HG02588 (cell line): ENCODE data around the gene ABLIM1.
A peak's percentile ranks its signal among the peaks of the same experiment; 100 is the strongest.

Source experiments
- ATAC-seq: cut with Tn5 transposase; IDR thresholded peaks from one replicate; pipeline ENCODE4 v1.9.1; 2021; ENCODE audit warnings: mild to moderate bottlenecking, moderate library complexity; ENCODE audit not compliant: unreplicated experiment

ABLIM1 gene

DNA sequence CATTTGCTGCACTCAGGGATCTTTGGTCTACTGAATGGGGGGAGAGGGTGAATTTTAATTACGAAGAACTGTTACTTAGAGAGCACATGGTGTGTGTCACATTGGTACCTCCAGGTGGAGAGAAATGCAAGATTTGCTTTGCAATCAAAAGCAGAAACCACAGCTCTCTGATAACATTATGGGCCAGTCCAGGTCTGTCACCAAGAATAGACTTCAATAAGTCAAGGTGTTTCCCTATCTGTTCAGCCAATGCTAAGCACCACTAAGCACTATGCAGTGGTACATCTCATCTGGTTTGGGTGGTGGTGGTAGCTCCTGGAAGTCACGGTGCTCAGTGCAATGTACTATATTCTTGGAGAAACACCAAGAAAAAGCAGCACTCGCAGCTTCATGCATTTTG, 134.2 kb downstream of the ABLIM1 start:
- no peak for ATAC-seq

GRCh38 chr10:114521255-114521654, 136.8 kb downstream of the ABLIM1 start:
- ATAC-seq = no peak

- ATAC-seq = no peak
Measured at GRCh38 chr10:114520453-114520852, 137.6 kb downstream of the ABLIM1 start.

GRCh38 chr10:114519756-114520293, 138.2 kb downstream of the ABLIM1 start:
- ATAC-seq = no peak

- ATAC-seq = no peak
Measured at GRCh38 chr10:114519306-114519669, 138.8 kb downstream of the ABLIM1 start.

GRCh38 chr10:114518401-114519305, 139.4 kb downstream of the ABLIM1 start:
- ATAC-seq = no peak

GRCh38 chr10:114517368-114518250, 140.5 kb downstream of the ABLIM1 start:
- ATAC-seq = no peak

DNA sequence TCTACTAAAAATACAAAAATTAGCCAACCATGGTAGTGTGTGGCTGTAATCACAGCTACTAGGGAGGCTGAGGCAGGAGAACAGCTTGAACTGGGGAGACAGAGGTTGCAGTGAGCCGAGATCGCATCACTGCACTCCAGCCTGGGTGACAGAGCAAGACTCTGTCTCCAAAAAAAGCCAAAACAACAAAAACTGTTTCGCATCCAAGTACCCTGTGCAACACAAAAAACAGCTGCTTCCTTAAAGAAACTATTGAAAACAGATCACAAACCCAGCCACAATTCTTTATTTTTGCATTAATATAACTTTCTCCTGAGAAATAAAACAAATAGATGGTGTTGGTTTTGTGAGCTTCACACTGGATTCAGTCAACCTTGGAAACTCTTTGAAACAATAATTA, 141.7 kb downstream of the ABLIM1 start:
- no peak for ATAC-seq

GRCh38 chr10:114515298-114515914, 142.7 kb downstream of the ABLIM1 start:
- ATAC-seq = no peak

GRCh38 chr10:114513381-114513792, 144.7 kb downstream of the ABLIM1 start:
- no peak for ATAC-seq

- ATAC-seq = no peak
Measured at GRCh38 chr10:114511881-114512280, 146.2 kb downstream of the ABLIM1 start.

DNA sequence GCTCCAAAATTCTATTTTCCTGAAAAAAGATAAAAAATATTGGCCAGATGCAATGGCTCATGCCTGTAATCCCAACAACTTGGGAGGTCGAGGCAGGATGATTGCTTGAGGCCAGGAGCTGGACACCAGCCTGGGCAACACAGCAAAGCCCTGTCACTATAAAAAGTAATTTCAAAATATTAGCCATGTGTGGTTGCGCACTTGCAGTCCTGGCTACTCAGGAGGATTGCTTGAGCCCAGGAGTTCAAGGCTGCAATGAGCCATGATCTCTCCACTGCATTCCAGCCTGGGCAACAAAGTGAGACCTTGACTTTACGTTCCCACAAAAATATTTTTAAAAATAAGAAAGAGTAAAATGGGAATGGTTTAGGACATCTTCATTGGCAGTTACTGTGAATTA, 149.7 kb downstream of the ABLIM1 start:
- ATAC-seq = no peak

DNA sequence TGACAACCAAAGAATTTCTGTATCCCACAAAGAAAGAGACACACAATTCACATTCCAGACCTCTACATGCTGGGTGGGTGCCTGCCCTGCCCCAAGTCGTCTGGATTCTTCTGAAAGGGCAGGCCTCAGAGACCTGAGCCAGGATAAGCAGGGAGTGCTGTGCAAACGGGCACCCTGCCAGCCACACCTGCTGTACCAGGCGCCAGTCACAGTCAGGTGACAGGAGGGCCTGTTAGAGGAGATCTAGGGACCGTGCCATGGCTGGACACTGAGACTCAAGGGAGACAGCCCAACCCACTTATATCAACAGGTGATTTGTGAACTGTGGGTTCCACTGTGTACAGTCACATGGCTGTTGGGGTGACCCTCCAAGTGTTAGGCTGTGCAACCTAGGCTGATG, 150.6 kb downstream of the ABLIM1 start:
- no peak for ATAC-seq

- ATAC-seq = no peak
Measured at GRCh38 chr10:114506871-114507385, 151.1 kb downstream of the ABLIM1 start.

GRCh38 chr10:114504769-114505579, 153.1 kb downstream of the ABLIM1 start:
- no peak for ATAC-seq

DNA sequence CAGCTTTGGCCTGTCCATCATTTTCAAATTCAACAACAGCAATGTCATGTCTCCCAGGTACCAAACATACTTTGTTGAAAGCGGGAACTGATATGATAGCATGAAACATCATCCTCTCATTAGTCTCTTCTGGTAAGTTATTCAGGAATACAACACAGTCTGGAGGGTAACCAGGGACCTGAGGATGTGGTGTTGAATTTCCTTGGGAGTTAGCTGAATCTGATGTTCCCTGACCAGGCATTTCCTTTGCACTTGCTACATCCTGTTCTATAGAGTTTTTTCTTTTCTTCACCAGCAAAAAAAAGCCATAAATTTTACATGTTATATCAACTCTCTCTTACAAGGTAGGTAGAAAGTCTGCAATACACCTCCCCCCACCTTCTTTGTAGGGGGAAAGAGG, 156.0 kb downstream of the ABLIM1 start:
- ATAC-seq = no peak

DNA sequence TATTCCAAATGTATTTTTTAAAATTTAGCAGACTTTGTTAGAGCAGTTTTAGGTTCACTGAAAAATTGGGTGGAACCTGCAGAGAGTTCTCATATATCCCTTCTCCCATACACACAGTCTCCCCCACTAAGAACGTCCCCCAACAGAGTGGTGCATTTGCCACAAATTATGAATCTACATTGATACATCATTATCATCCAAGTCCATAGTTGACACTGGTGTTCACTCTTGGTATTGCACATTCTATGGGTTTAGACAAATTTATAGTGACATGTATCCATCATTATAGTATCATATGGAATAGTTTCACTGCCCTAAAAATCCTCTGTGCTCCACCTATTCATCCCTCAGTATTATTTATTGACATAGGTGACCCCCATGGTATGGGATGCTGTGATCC, 156.4 kb downstream of the ABLIM1 start:
- ATAC-seq = no peak

GRCh38 chr10:114500643-114501042, 157.4 kb downstream of the ABLIM1 start:
- ATAC-seq = no peak

DNA sequence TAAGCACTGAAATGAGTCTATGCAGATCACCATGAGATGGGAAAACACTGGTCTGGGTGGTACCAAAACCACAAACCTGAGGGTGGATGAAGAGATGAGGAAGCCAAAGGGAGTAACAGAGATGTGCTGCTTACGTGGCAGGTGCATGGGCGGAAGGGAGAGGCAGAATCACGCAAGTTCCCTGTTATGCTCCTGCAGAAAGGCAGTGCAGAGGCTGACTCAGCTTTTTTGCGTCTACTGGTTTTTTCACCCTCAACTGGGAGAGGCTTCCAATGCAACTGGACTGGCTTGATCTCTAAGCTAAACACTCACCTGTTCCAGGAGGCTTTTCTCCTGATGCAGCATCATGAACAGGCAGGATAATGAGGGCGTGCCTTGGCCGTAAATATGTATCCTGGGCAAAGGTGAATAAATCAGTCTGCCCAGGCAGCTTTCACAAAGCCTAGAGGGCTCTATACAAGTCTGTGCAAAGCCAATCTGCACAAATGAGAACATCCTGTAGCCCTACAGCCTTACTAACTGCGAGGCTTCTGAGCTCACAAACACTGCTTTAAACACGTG, 158.4 kb downstream of the ABLIM1 start:
- peak; percentile 40 for ATAC-seq

- peak; percentile 10 for ATAC-seq
Measured at GRCh38 chr10:114499116-114499515, 159.0 kb downstream of the ABLIM1 start.
